GM18858 (cell line): ENCODE data around the gene RFLNA.

Experiments used
- ATAC-seq: cut with Tn5 transposase; IDR thresholded peaks from one replicate; pipeline ENCODE4 v1.9.1; 2021; ENCODE audit not compliant: unreplicated experiment

RFLNA gene

GRCh38 chr12:124302807-124303578 is 8.1 kb downstream of the RFLNA start:
- no peak for ATAC-seq

DNA sequence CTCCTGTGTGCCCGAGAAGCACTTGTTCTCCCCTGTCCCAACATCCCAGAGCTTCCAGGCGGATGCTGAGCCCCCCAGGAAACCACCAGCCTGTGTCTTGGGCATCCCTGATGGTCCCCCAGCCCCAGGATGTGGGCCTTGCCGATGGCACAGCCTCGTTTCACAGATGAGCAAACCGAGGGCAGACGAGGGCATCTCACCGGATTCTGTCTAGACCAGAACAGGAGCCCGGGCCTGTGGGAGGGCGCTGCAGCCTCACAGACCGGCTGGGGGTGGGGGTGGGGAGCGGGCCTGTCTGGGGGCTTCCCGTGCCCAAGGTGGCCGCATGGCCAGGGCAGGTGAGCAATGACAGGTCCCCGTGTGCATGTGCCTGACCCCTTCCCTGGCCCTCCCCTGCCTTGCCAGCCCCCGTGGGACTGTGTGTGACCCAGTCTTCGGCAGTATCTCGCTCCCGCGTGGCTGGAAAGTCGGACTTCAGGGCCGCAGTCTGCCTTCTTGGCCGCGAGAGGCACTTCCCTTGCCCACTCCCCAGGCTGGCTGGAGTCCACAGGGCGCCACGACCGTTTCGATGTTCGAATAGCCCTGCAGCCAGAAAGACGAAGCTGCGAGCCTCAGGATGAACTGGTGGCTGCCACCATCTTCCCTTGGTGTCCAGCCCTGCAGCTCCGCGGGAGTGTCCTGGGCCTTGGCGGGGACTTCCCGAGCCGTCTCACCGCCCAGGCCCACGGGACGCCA is 8.9 kb downstream of the RFLNA start:
- ATAC-seq = no peak

DNA sequence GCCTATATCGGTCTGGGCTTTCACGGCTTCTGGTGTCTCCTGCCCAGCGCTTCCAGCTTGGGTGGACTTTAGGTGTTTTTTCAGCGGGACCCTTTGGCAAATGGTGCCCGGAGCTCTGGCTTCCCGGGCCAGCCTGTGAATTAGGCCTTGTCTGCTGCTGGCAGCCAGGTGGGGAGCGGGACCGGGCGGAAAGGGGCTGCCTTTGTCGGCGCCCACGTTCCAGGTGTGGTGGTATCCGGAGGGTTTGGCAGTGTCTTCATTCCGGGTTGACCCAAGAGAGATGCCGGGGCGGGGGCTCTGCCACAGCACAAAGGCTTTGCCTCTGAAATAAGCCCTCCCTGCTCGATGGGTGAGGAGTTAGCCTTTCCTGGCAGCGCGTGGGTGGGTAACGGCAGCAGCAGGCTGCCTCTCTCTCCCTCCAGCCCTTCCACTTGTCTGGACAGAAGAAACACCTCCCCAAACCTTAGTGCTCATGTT is 9.5 kb downstream of the RFLNA start:
- ATAC-seq = no peak

GRCh38 chr12:124305136-124305535 is 10.2 kb downstream of the RFLNA start:
- no peak for ATAC-seq

GRCh38 chr12:124305776-124306685 is 11.1 kb downstream of the RFLNA start:
- ATAC-seq = no peak

GRCh38 chr12:124306686-124307555 is 12.0 kb downstream of the RFLNA start:
- no peak for ATAC-seq

GRCh38 chr12:124307556-124307825 is 12.6 kb downstream of the RFLNA start:
- ATAC-seq = no peak

DNA sequence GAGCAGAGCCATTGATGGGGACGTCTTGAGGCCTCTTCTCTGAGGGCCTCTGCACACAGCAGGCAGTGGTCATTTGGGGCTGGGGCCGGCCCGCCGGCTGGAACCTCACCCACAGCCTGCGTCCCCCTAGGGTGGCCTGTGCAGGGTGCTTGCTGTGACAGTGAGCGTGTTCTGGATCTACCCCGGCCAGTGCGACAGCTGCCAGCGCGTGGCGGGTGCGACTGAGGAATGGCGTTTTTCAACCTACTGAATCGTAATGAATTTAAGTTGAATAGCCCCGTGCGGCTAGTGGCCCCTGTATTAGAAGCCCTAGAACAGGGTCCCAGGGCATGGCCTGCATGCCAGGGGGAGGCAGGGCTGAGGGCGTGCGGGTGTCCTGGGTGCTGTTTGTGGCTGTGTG is 13.8 kb downstream of the RFLNA start:
- ATAC-seq = no peak

GRCh38 chr12:124309231-124309630 is 14.3 kb downstream of the RFLNA start:
- ATAC-seq = no peak

GRCh38 chr12:124309744-124310143 is 14.9 kb downstream of the RFLNA start:
- no peak for ATAC-seq

DNA sequence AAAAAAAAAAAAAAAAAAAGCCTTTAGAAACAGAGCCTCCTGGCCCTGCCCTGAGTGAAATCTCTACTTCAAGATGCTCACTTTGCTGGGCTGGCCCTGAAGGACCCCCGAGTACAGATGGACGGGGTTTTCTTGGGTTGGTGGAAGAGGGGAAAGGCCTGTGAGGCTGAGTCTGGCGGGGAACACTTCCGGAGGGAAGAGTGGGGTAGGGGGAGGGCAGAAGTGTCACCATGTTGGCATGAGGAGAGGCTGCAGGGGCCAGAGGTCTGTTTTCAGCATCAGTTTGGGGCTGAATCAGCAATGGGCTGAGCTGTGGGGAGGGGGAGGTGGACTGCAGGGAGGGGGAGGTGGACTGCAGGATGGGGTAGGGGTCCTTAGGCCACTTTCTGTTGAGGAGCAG is 15.3 kb downstream of the RFLNA start:
- no peak for ATAC-seq

DNA sequence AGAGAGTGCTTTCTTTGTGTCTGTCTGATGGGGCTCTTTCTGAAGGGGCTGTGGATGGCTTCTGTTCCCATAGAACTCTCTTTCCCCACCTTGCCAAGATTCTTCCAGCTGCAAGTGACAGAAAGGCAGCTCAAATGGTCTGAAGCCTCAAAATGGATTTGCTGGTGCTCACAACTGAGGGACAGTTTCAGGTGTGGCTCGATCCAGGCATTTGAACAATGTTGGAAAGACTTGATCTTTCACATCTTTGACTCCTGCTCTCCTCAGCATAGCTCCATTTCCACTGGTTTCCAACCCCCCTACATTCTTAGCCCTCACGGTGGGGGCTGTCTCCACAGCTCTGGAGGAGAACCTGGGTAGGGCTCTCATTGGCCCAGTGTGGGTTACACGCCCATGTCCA is 15.9 kb downstream of the RFLNA start:
- no peak for ATAC-seq

DNA sequence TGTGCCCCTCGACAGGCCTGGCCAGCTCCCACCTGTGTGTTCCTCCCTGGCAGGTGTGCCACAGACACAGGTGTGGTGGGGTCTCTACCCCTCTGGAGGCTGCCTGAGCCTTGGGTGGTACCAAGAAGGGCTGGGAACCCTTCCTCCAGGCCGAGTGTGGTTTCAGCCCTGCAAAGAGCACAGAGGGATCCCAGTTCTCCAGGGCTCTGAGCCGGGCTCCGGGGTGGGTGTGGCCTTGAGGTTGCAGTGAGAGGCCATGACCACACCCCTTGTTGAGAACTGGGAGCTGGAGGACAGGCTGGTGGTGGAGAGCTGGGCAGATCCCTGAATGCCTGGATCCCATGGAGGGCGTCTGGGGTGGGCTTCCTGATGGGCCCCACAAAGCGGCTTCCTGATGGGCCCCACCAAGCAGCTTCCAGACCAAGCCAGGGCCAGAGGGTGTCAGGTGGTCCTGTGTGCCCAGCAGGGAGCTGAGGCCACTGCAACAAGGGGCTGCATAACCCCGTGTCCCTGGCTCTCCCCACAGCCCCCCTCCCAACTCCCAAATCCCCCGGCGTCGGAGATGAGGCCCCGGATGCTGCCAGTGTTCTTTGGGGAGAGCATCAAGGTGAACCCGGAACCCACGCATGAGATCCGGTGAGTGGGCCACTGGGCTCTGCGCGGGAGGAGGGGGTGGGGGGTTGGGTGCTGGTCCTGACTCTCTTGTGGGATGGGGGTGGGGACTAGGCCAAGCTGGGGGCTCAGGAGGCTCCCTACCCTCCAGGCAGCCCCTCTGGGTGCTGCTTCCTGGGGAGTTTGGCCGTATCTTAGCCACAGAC is 16.6 kb downstream of the RFLNA start:
- no peak for ATAC-seq

DNA sequence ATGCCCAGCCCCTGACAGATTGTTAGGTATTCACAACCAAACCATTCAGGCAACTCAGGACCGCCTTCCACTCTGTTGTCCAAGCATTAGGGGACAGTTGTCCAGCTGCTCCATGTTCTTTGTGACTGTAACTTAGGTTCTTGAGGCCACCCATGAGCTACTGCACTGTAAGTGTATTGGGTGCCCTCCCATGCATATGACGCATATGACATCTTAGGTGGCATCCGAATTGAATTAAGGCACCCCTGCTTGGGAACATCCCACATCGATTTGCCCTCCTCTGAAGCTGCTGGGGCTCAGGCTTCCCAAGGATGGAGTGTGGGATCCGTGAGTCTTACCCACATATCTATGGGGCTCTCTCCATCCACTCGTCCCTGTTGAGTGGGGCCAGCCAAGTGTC is 17.7 kb downstream of the RFLNA start:
- no peak for ATAC-seq

DNA sequence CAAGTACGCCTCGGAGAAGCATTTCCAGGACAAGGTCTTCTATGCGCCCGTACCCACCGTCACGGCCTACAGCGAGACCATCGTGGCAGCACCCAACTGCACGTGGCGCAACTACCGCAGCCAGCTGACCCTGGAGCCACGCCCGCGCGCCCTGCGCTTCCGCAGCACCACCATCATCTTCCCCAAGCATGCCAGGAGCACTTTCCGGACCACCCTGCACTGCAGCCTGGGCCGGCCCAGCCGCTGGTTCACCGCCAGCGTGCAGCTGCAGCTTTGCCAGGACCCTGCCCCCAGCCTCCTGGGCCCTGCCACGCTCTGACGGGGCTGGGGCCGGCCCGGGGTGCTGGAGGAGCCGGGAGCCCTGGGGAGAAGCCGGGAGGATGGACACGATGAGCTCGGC is 19.3 kb downstream of the RFLNA start:
- ATAC-seq = no peak

GRCh38 chr12:124314766-124315165 is 19.9 kb downstream of the RFLNA start:
- ATAC-seq = no peak

DNA sequence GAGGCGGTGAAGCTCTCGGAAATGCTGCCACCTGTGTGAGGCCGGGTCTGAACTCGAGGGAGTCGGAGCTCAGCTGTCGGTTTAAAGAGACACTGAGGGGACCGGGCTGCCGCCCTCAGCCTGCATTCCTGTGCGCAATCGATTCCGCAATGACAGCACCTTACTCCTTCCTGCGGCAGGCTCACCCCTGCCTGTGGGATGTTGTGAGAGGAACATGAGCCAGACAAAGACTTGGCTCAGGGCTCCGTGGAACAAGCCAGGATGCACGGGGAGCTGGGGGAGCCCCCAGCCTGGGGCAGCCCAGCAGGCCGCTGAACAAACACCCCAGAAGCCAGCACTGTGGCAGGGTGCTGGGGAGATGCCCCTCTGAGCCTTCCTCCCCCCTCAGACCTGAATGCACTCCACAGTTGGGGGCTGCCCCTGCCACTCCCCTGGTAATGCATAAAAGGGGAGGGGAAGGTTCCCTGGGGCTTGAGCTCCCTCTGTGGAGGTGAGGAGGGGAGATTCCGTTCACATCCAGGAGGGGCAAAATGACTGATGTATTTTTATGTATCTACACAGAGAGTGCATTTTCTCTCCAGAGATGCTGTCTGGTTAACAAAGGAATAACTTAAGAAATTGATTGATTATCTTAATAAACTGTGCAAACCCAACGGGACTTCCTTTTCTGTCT is 20.6 kb downstream of the RFLNA start:
- ATAC-seq = no peak

DNA sequence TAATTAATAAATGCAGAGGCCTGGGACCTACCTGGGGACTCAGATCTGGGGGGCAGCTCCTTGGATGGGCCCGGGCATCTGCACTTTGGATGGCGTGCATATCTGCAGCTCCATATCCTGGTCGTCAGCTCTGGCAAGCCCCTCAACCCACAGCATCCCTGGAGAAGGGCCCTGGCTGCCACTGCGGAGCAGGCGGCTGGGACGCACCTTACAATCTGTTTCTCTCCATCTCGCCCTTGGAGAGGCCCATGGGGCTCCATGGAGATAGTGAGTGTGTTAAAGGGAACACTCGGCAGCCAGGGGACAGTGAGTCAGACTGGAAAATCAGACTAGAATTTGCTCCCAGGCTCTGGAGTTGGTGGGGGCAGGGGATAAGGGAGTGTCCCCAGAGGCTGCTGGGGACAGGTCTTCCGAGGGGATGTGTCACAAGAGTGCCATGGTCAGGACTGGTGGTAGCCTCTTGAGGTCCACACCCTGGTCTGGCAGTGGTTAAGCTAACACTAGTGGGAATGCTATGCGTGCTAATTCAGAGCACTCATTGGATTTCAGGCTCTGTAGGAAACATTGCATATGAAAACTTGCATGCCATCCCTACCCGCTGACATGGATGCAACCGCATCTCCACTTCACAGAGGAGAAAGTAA is 21.5 kb downstream of the RFLNA start:
- no peak for ATAC-seq

- no peak for ATAC-seq
Measured at GRCh38 chr12:124317400-124317799, 22.5 kb downstream of the RFLNA start.
